ENCODE measurements around the gene FNIP2. TPM values are rescaled to one million over a fixed set of nuclear protein-coding genes. Genes with fewer than 3 reads are reported as not detected.
A peak's percentile ranks its signal among the peaks of the same experiment; 100 is the strongest.
"Not testable (repeated sequence)": the region's sequence is repeated elsewhere in the genome, so short reads cannot be mapped to it uniquely, and the experiment has no call there.

The FNIP2 gene
- total RNA-seq, 1 donor from 2014 or later = 44.0 TPM

GRCh38 chr4:158946825-158947224 lies 178.0 kb downstream of the FNIP2 start:
- no peak for TF ChIP-seq CTCF (IDR thresholded peaks at IDR 0.05; ENCODE audit: borderline replicate concordance)
- peaks cover 10% of the 10 kb centered on the region for H3K9me3 ChIP-seq (replicated peaks)
- H3K4me3 ChIP-seq = no peak overlapping the region
- peaks cover 7% of the 10 kb centered on the region for H3K4me1 ChIP-seq
- no peak for DNase-seq
- no peak overlapping the region for H3K27ac ChIP-seq (replicated peaks)
- intact Hi-C loops (cut with micrococcal nuclease) = no loop called here
- H3K36me3 ChIP-seq = no peaks in the 10 kb centered on the region
- no peaks in the 10 kb centered on the region for H3K27me3 ChIP-seq (ENCODE audit: low read depth)

GRCh38 chr4:158948071-158948470 lies 179.2 kb downstream of the FNIP2 start:
- DNase-seq = no peak
- TF ChIP-seq CTCF (IDR thresholded peaks at IDR 0.05; ENCODE audit: borderline replicate concordance) = no peak
- Histone ChIP-seq H3K9me3 (replicated peaks) (peaks cover 22% of the 10 kb centered on the region), H3K27me3 (ENCODE audit: low read depth) (no peaks in the 10 kb centered on the region), H3K27ac (replicated peaks) (no peak overlapping the region), H3K4me1 (peaks cover 7% of the 10 kb centered on the region), H3K36me3 (no peaks in the 10 kb centered on the region), H3K4me3 (no peak overlapping the region)
- intact Hi-C loops (cut with micrococcal nuclease) = no loop called here

- peaks cover 26% of the 10 kb centered on the region for H3K9me3 ChIP-seq (replicated peaks)
- peak overlapping the region; percentile 17 for H3K4me3 ChIP-seq
- H3K4me1 ChIP-seq = peaks cover 7% of the 10 kb centered on the region
- no peak for TF ChIP-seq CTCF (IDR thresholded peaks at IDR 0.05; ENCODE audit: borderline replicate concordance)
- H3K27ac ChIP-seq (replicated peaks) = peak overlapping the region; percentile 61
- H3K27me3 ChIP-seq (ENCODE audit: low read depth) = no peaks in the 10 kb centered on the region
- no peak for DNase-seq
- intact Hi-C loops (cut with micrococcal nuclease) = no loop called here
- no peaks in the 10 kb centered on the region for H3K36me3 ChIP-seq
These were observed 180.3 kb downstream of the FNIP2 start for GRCh38 chr4:158949099-158949498.

- peaks cover 26% of the 10 kb centered on the region for H3K9me3 ChIP-seq (replicated peaks)
- H3K4me1 ChIP-seq; H3K4me3 ChIP-seq; intact Hi-C loops (cut with micrococcal nuclease); H3K27ac ChIP-seq (replicated peaks); DNase-seq; H3K36me3 ChIP-seq; H3K27me3 ChIP-seq (ENCODE audit: low read depth): not testable (repeated sequence)
These were observed 183.5 kb downstream of the FNIP2 start for GRCh38 chr4:158952221-158952774.

GRCh38 chr4:158956345-158956744 lies 187.5 kb downstream of the FNIP2 start:
- H3K4me3 ChIP-seq; H3K27me3 ChIP-seq (ENCODE audit: low read depth); intact Hi-C loops (cut with micrococcal nuclease); H3K4me1 ChIP-seq; DNase-seq; H3K36me3 ChIP-seq; H3K27ac ChIP-seq (replicated peaks): not testable (repeated sequence)
- peaks cover 21% of the 10 kb centered on the region for H3K9me3 ChIP-seq (replicated peaks)

- H3K27ac ChIP-seq (replicated peaks); DNase-seq; H3K36me3 ChIP-seq; H3K27me3 ChIP-seq (ENCODE audit: low read depth); H3K4me1 ChIP-seq; H3K4me3 ChIP-seq; intact Hi-C loops (cut with micrococcal nuclease): not testable (repeated sequence)
- H3K9me3 ChIP-seq (replicated peaks) = peaks cover 16% of the 10 kb centered on the region
These were observed 188.1 kb downstream of the FNIP2 start for GRCh38 chr4:158956918-158957317.

Other genes with a start within 250 kb of the FNIP2 start
- gene RXFP1, start 247.1 kb upstream of the FNIP2 start, total RNA-seq = not detected
- 3.4 TPM for gene C4orf46, start 97.1 kb upstream of the FNIP2 start, total RNA-seq
- gene ETFDH, start 96.7 kb upstream of the FNIP2 start, total RNA-seq = 283 TPM
- gene PPID, start 45.6 kb upstream of the FNIP2 start, total RNA-seq = 39.2 TPM

Data from left ventricle myocardium inferior (tissue), 1 donor.